H1 (cell line): ENCODE measurements around the gene PRRC1. TPM values are rescaled to one million over a fixed set of nuclear protein-coding genes. Genes with fewer than 3 reads are reported as not detected.

Experiments used
- CTCF ChIA-PET: fragments of 300-600 bp; sonication (Branson Sonifier 250); formaldehyde crosslinking; loops from one replicate; lab custom pipeline; 2021; ENCODE audit not compliant: partially characterized antibody; lab: Charles Lee
- POLR2A ChIA-PET: fragments of 300-600 bp; sonication (Branson Sonifier 250); formaldehyde crosslinking; loops from one replicate; lab custom pipeline; 2021; ENCODE audit warnings: inconsistent platforms; ENCODE audit not compliant: partially characterized antibody; lab: Charles Lee
- DNase-seq, 2 experiments: peaks; one replicate each; pipeline versions ENCODE4 v3.0.0 to v3.0.0-alpha.2; 2010 to 2022; ENCODE audit warnings: low spot score in 2 of 2, low read depth in 1 of 2, mixed read lengths in 1 of 2
- FAIRE-seq: peaks from 2 replicates; lab custom pipeline; 2011; peaks lifted over from hg19 to GRCh38; lab: Jason Lieb, UNC
- H2AFZ ChIP-seq: 2 replicates; pipeline ENCODE4 v1.8.1; 2012; ENCODE audit warnings: low read length, inconsistent platforms
- H2AK5ac ChIP-seq: 2 replicates; pipeline ENCODE4 v1.6.1; 2013; ENCODE audit warnings: low read depth, low read length
- H2BK120ac ChIP-seq: replicated peaks from 2 replicates; pipeline ENCODE3; 2013; ENCODE audit warnings: low read depth, low read length, inconsistent platforms
- H2BK12ac ChIP-seq: 2 replicates; pipeline ENCODE4 v1.6.1; 2013; ENCODE audit warnings: low read depth, low read length
- H2BK15ac ChIP-seq: 2 replicates; pipeline ENCODE4 v1.6.1; 2013; ENCODE audit warnings: low read length
- H2BK20ac ChIP-seq: 2 replicates; pipeline ENCODE4 v1.6.1; 2013; ENCODE audit warnings: low read length
- H2BK5ac ChIP-seq: 2 replicates; pipeline ENCODE4 v1.6.1; 2013; ENCODE audit warnings: low read depth, low read length
- H3K14ac ChIP-seq: 2 replicates; pipeline ENCODE4 v1.6.1; 2013; ENCODE audit warnings: inconsistent platforms; ENCODE audit not compliant: insufficient read length
- H3K18ac ChIP-seq: 2 replicates; pipeline ENCODE4 v1.6.1; 2013; ENCODE audit warnings: low read length; ENCODE audit errors: extremely low read depth
- H3K23ac ChIP-seq: 2 replicates; pipeline ENCODE4 v1.6.1; 2013; ENCODE audit warnings: inconsistent platforms; ENCODE audit not compliant: insufficient read length
- H3K23me2 ChIP-seq: 2 replicates; pipeline ENCODE4 v1.6.1; 2013; ENCODE audit warnings: low read depth, low read length
- H3K27ac ChIP-seq: 2 replicates; pipeline ENCODE4 v1.6.1; 2011; ENCODE audit warnings: low read depth, low read length, inconsistent platforms
- H3K27me3 ChIP-seq, 4 experiments: replicated peaks in 1 of 4; 1 replicate in 1 of 4; 2 replicates in 3 of 4; pipeline versions ENCODE4 v1.6.1 to v1.8.1; 2011 to 2013; ENCODE audit warnings: low read length in 3 of 4, mild to moderate bottlenecking in 3 of 4, inconsistent platforms in 2 of 4, mixed read lengths in 2 of 4, moderate library complexity in 1 of 4; ENCODE audit not compliant: control insufficient read depth in 3 of 4, insufficient read depth in 3 of 4; ENCODE audit errors: extremely low read depth in 1 of 4
- H3K36me3 ChIP-seq, 4 experiments: 2 replicates each; pipeline versions ENCODE4 v1.6.1 to v1.8.1; 2011 to 2013; ENCODE audit warnings: mild to moderate bottlenecking in 4 of 4, low read length in 3 of 4, moderate library complexity in 2 of 4, control low read depth in 1 of 4, inconsistent platforms in 1 of 4; ENCODE audit not compliant: insufficient read depth in 4 of 4, control insufficient read depth in 2 of 4
- H3K4ac ChIP-seq: replicated peaks from 2 replicates; pipeline ENCODE3; 2013; ENCODE audit warnings: low read length, low read depth, mixed read lengths, inconsistent platforms; ENCODE audit not compliant: insufficient read length
- H3K4me1 ChIP-seq, 4 experiments: replicated peaks in 1 of 4; 1 replicate in 1 of 4; 2 replicates in 3 of 4; pipeline versions ENCODE4 v1.6.1 to v1.8.1; 2011 to 2013; ENCODE audit warnings: low read length in 3 of 4, inconsistent platforms in 2 of 4, mixed read lengths in 1 of 4; ENCODE audit not compliant: insufficient read depth in 4 of 4, control insufficient read depth in 3 of 4
- H3K4me2 ChIP-seq, 2 experiments: 2 replicates each; pipeline versions ENCODE4 v1.6.1 to v1.8.1; 2011 to 2013; ENCODE audit warnings: low read depth in 2 of 2, low read length in 2 of 2, control low read depth in 1 of 2, inconsistent platforms in 1 of 2, mild to moderate bottlenecking in 1 of 2; ENCODE audit not compliant: insufficient read depth in 1 of 2
- H3K4me3 ChIP-seq, 4 experiments: fragments of 200-600, 300-600 bp in 1 of 4; sonication (generic), shearing (Covaris generic), sonication (Bioruptor Twin) in 1 of 4; 2 replicates each; pipeline versions ENCODE4 v1.5.1 to v1.8.1; 2011 to 2016; ENCODE audit warnings: low read length in 4 of 4, low read depth in 3 of 4, control low read depth in 2 of 4, inconsistent platforms in 2 of 4, mild to moderate bottlenecking in 2 of 4, mixed read lengths in 1 of 4, moderate library complexity in 1 of 4; ENCODE audit not compliant: insufficient read depth in 2 of 4; ENCODE audit errors: extremely low read depth in 1 of 4
- H3K56ac ChIP-seq: replicated peaks from 2 replicates; pipeline ENCODE3; 2013; ENCODE audit warnings: low read depth, mild to moderate bottlenecking, mixed read lengths, low read length, inconsistent platforms; ENCODE audit not compliant: insufficient read length
- H3K79me1 ChIP-seq: 2 replicates; pipeline ENCODE4 v1.6.1; 2013; ENCODE audit warnings: low read depth, low read length, control low read depth
- H3K79me2 ChIP-seq, 2 experiments: 2 replicates each; pipeline versions ENCODE4 v1.6.1 to v1.8.1; 2012 to 2013; ENCODE audit warnings: low read length in 2 of 2, mild to moderate bottlenecking in 2 of 2, inconsistent platforms in 1 of 2; ENCODE audit not compliant: insufficient read depth in 2 of 2, control insufficient read depth in 1 of 2
- H3K9ac ChIP-seq, 4 experiments: replicated peaks in 1 of 4; 1 replicate in 1 of 4; 2 replicates in 3 of 4; pipeline versions ENCODE4 v1.6.1 to v1.8.1; 2011 to 2013; ENCODE audit warnings: low read depth in 3 of 4, low read length in 3 of 4, control low read depth in 2 of 4, mild to moderate bottlenecking in 2 of 4, moderate library complexity in 2 of 4, inconsistent platforms in 1 of 4; ENCODE audit errors: extremely low read depth in 1 of 4
- H3K9me3 ChIP-seq, 2 experiments: 2 replicates each; pipeline versions ENCODE4 v1.6.1 to v1.8.1; 2012 to 2013; ENCODE audit warnings: mild to moderate bottlenecking in 2 of 2, moderate library complexity in 2 of 2, control low read depth in 1 of 2, inconsistent platforms in 1 of 2, low read depth in 1 of 2, low read length in 1 of 2, mixed read lengths in 1 of 2; ENCODE audit not compliant: insufficient read depth in 2 of 2
- H4K20me1 ChIP-seq, 2 experiments: replicated peaks in 1 of 2; 2 replicates each; pipeline versions ENCODE3 to v1.8.1; 2011 to 2013; ENCODE audit warnings: inconsistent platforms in 2 of 2, low read length in 2 of 2, mild to moderate bottlenecking in 1 of 2; ENCODE audit not compliant: insufficient read depth in 2 of 2, control insufficient read depth in 1 of 2
- H4K5ac ChIP-seq: 2 replicates; pipeline ENCODE4 v1.6.1; 2013; ENCODE audit warnings: low read length, low read depth, mixed read lengths, inconsistent platforms; ENCODE audit not compliant: insufficient read length
- H4K8ac ChIP-seq: 2 replicates; pipeline ENCODE4 v1.8.0; 2013; ENCODE audit warnings: mild to moderate bottlenecking, moderate library complexity, low read length, inconsistent platforms; ENCODE audit not compliant: insufficient read depth; ENCODE audit errors: extremely low read depth
- H4K91ac ChIP-seq: replicated peaks from 2 replicates; pipeline ENCODE3; 2013; ENCODE audit warnings: low read length, mixed read lengths, inconsistent platforms; ENCODE audit not compliant: insufficient read length
- CHD2 ChIP-seq: IDR thresholded peaks from 2 replicates; pipeline ENCODE4 v1.6.1; 2012; ENCODE audit warnings: low read length, improper control_type of control experiment
- CTCF ChIP-seq, 3 experiments: IDR thresholded peaks; 1 replicate in 2 of 3; 2 replicates in 1 of 3; pipeline versions ENCODE4 v1.5.1 to v1.6.1; 2011; ENCODE audit warnings: low read length in 3 of 3, mild to moderate bottlenecking in 3 of 3, inconsistent platforms in 2 of 3, low read depth in 1 of 3, moderate library complexity in 1 of 3; ENCODE audit not compliant: insufficient read depth in 1 of 3; ENCODE audit errors: control extremely low read depth in 1 of 3
- JUN ChIP-seq: IDR thresholded peaks from 2 replicates; pipeline ENCODE4 v1.6.1; 2011; ENCODE audit warnings: low read depth, mild to moderate bottlenecking, improper control_type of control experiment, low read length
- KDM1A ChIP-seq: fragments of 200-600, 300-600 bp; sonication (generic); IDR thresholded peaks from 2 replicates; pipeline ENCODE4 v1.7.1; 2016; ENCODE audit warnings: mild to moderate bottlenecking, low read length, borderline replicate concordance
- MAX ChIP-seq: IDR thresholded peaks from 2 replicates; pipeline ENCODE4 v1.6.1; 2012; ENCODE audit warnings: inconsistent platforms
- NANOG ChIP-seq: IDR thresholded peaks from 2 replicates; pipeline ENCODE4 v1.6.1; 2011; ENCODE audit warnings: low read length, low read depth, mild to moderate bottlenecking, inconsistent platforms; ENCODE audit not compliant: insufficient read depth, poor library complexity, severe bottlenecking
- POLR2A ChIP-seq, 2 experiments: IDR thresholded peaks; 1 replicate in 1 of 2; 2 replicates in 1 of 2; pipeline ENCODE4 v1.6.1; 2011; ENCODE audit warnings: low read depth in 2 of 2, low read length in 2 of 2, mild to moderate bottlenecking in 2 of 2; ENCODE audit errors: control extremely low read depth in 1 of 2
- RBBP5 ChIP-seq: IDR thresholded peaks from 2 replicates; pipeline ENCODE4 v1.7.1; 2012; ENCODE audit warnings: low read depth, mild to moderate bottlenecking, inconsistent platforms, low read length, moderate library complexity, borderline replicate concordance
- SIRT6 ChIP-seq: IDR thresholded peaks from one replicate; pipeline ENCODE4 v1.7.1; 2012; ENCODE audit warnings: low read length, inconsistent platforms
- SP4 ChIP-seq: IDR thresholded peaks from 2 replicates; pipeline ENCODE4 v1.6.1; 2012; ENCODE audit warnings: low read length, inconsistent platforms
- TAF7 ChIP-seq: optimal IDR thresholded peaks from 2 replicates; pipeline ENCODE3; 2011; ENCODE audit warnings: low read depth, mild to moderate bottlenecking, inconsistent platforms, low read length, moderate library complexity, borderline replicate concordance
- WGBS, 2 experiments: shearing (Covaris generic) in 1 of 2; methylation state at CpG; one replicate each; pipeline versions ENCODE4 v1.1.6 to v1.1.7; 2013 to 2015; ENCODE audit warnings: low lambda C conversion rate in 2 of 2, mixed read lengths in 2 of 2, inconsistent platforms in 1 of 2, low coverage in 1 of 2, missing lambda C conversion rate in 1 of 2; ENCODE audit not compliant: insufficient replicate concordance in 2 of 2, insufficient coverage in 1 of 2, insufficient read length in 1 of 2; ENCODE audit errors: extremely low coverage in 1 of 2, missing lambda C conversion rate in 1 of 2; 5-methylcytosine and 5-hydroxymethylcytosine counted together
- polyA plus RNA-seq, 7 experiments: library from polyadenylated mRNA; depleted of rRNA in 3 of 7; stranded (reverse) in 5 of 7; unstranded in 2 of 7; fragments of >200 nt in 5 of 7; fragments of 200-250 nt in 2 of 7; gene quantifications; 1 replicate in 5 of 7; 2 replicates in 1 of 7; 4 replicates in 1 of 7; pipeline versions ENCODE4 v1.2.1 to v1.2.3, GENCODE V29; 2011 to 2013; ENCODE audit warnings: missing spikeins in 2 of 7, mixed read lengths in 2 of 7
- total RNA-seq: library from RNA; stranded (reverse); fragmentation: NEBNext Ultra II Directional; extraction: Animal tissue kit (Norgen Biotek cat#: 25700); gene quantifications from 2 replicates; pipeline ENCODE4 v1.2.1, GENCODE V29; 2021

The PRRC1 gene
- total and polyA plus RNA-seq, 2 of the 8 experiments (the other 6 are each of a cell fraction or from before 2014, with no cell fraction given) = 54.6 to 78.6 TPM

- CTCF ChIA-PET = interaction anchor here (0.8 to 1.9 kb wide), 5 partner anchors 9 to 27 kb away, joined by 3 to 9 read pairs (median 4); no protein-coding TSS in a partner anchor
- TF ChIP-seq CTCF (IDR thresholded peaks at IDR 0.05; ENCODE audit: control extremely low read depth in 1 of 3, insufficient read depth in 1 of 3, low read depth in 1 of 3, low read length in 3 of 3) (no peak), NANOG (no peak), RBBP5 (no peak), JUN (no peak), CHD2 (no peak), SP4 (no peak), KDM1A (no peak), SIRT6 (no peak), TAF7 (no peak), POLR2A (IDR thresholded peaks at IDR 0.05; ENCODE audit: control extremely low read depth in 1 of 2, low read depth in 2 of 2, low read length in 2 of 2) (no peak), MAX (no peak)
These were observed 72.8 kb downstream of the PRRC1 start for GRCh38 chr5:127590156-127590722.

More at GRCh38 chr5:127590156-127590722, 72.8 kb downstream of the PRRC1 start:
- no peak overlapping the region for H2BK120ac ChIP-seq
- no peak overlapping the region for H3K14ac ChIP-seq
- no peak overlapping the region for H3K4me2 ChIP-seq
- no peak overlapping the region for H3K9ac ChIP-seq
- POLR2A ChIA-PET = interaction anchor here (1.7 kb wide), 1 partner anchor 18 kb away, joined by 5 read pairs; no protein-coding TSS in a partner anchor
- no peak overlapping the region for H2AK5ac ChIP-seq
- H2BK15ac ChIP-seq = no peak overlapping the region
- no peaks in the 10 kb centered on the region for H3K27me3 ChIP-seq
- no peaks in the 10 kb centered on the region for H3K9me3 ChIP-seq
- DNase-seq (no peak), FAIRE-seq (no peak)
- H2BK20ac ChIP-seq = no peak overlapping the region
- H3K36me3 ChIP-seq = no peaks in the 10 kb centered on the region
- no peak overlapping the region for H3K27ac ChIP-seq
- no peak overlapping the region for H2BK5ac ChIP-seq
- no peak overlapping the region for H2BK12ac ChIP-seq
- H3K79me2 ChIP-seq = no peaks in the 10 kb centered on the region
- H2AFZ ChIP-seq = no peak overlapping the region
- H3K18ac ChIP-seq = no peak overlapping the region
- peaks cover 3 to 12% (median 5%) of the 10 kb centered on the region in 4 experiments; a peak in 6 of 7 replicates for H3K4me1 ChIP-seq
- WGBS, 2 experiments = 91% methylated on average over 6 of the region's 6 CpGs; no CpG with 5 or more reads in 1 of the 2 experiments
- H4K5ac ChIP-seq = no peak overlapping the region
- no peak overlapping the region for H3K23ac ChIP-seq
- no peak overlapping the region for H3K4ac ChIP-seq
- H4K8ac ChIP-seq = no peak overlapping the region
- H3K79me1 ChIP-seq = no peaks in the 10 kb centered on the region
- no peaks in the 10 kb centered on the region; the same call in 1 of the 2 replicates for H3K23me2 ChIP-seq
- no peaks in the 10 kb centered on the region for H4K20me1 ChIP-seq
- no peak overlapping the region for H3K56ac ChIP-seq
- H3K4me3 ChIP-seq = no peak overlapping the region
- H4K91ac ChIP-seq = no peak overlapping the region
